WTC11 (cell line): ENCODE measurements around the gene PPIG.

ENCODE experiments used
- AFF4 ChIP-seq: sonication (generic); formaldehyde crosslinking; IDR thresholded peaks from 2 replicates; pipeline ENCODE4 v1.8.1; 2023; ENCODE audit warnings: mild to moderate bottlenecking, missing genetic modification reagents, borderline replicate concordance
- ATF6 ChIP-seq: sonication (generic); formaldehyde crosslinking; IDR thresholded peaks from 2 replicates; pipeline ENCODE4 v1.8.1; 2023; ENCODE audit warnings: mild to moderate bottlenecking, missing genetic modification reagents
- CTCF ChIP-seq: fragments of 200-600 bp; IDR thresholded peaks from 2 replicates; pipeline ENCODE4 v1.8.0; 2022; ENCODE audit warnings: antibody characterized with exemption
- JUN ChIP-seq: sonication (generic); formaldehyde crosslinking; IDR thresholded peaks from 2 replicates; pipeline ENCODE4 v1.8.0; 2023; ENCODE audit warnings: mild to moderate bottlenecking, missing genetic modification reagents
- OVOL2 ChIP-seq: fragments of 250-450 bp; sonication (Bioruptor Pico); IDR thresholded peaks from 2 replicates; pipeline ENCODE4 v1.9.0; 2021; ENCODE audit warnings: mild to moderate bottlenecking, borderline replicate concordance
- RELA ChIP-seq: sonication (generic); formaldehyde crosslinking; IDR thresholded peaks from 2 replicates; pipeline ENCODE4 v1.8.1; 2022; ENCODE audit warnings: missing genetic modification reagents, mild to moderate bottlenecking, borderline replicate concordance
- SOX15 ChIP-seq: fragments of 250-450 bp; sonication (Bioruptor Pico); IDR thresholded peaks from 2 replicates; pipeline ENCODE4 v1.9.0; 2021; ENCODE audit warnings: mild to moderate bottlenecking
- ZBTB21 ChIP-seq: sonication (generic); formaldehyde crosslinking; IDR thresholded peaks from 2 replicates; pipeline ENCODE4 v1.8.1; 2023; ENCODE audit warnings: mild to moderate bottlenecking, missing genetic modification reagents, borderline replicate concordance
- ZNF121 ChIP-seq: sonication (generic); formaldehyde crosslinking; IDR thresholded peaks from 2 replicates; pipeline ENCODE4 v1.8.0; 2023; ENCODE audit warnings: missing genetic modification reagents
- ZNF512 ChIP-seq: sonication (generic); formaldehyde crosslinking; IDR thresholded peaks from 2 replicates; pipeline ENCODE4 v1.8.1; 2022; ENCODE audit warnings: missing genetic modification reagents, borderline replicate concordance

- no peak for TF ChIP-seq CTCF
- no peak for TF ChIP-seq ZNF512 (CRISPR knock-in tag)
- TF ChIP-seq OVOL2 (CRISPR knock-in tag) = no peak
- no peak for TF ChIP-seq ZNF121
- no peak for TF ChIP-seq SOX15 (CRISPR knock-in tag)
- no peak for TF ChIP-seq ZBTB21 (CRISPR knock-in tag)
- no peak for TF ChIP-seq JUN (CRISPR knock-in tag)
- TF ChIP-seq AFF4 (CRISPR knock-in tag) = no peak
- no peak for TF ChIP-seq ATF6 (CRISPR knock-in tag)
- no peak for TF ChIP-seq RELA (CRISPR knock-in tag)
These were observed 633 bp upstream of the PPIG start for GRCh38 chr2:169583518-169583917.
